OCI-LY7 (cell line): ENCODE measurements around the gene UGT1A4.

Source experiments
- CTCF ChIP-seq: fragments of 200-600 bp; sonication (generic); conservative IDR thresholded peaks from 2 replicates; pipeline ENCODE4 v1.5.1; 2014; ENCODE audit warnings: mild to moderate bottlenecking, antibody characterized with exemption, low read length, moderate library complexity, mixed read lengths
- EZH2phosphoT487 ChIP-seq: fragments of 200-600 bp; sonication (generic); IDR thresholded peaks from 2 replicates; pipeline ENCODE4 v1.6.1; 2018; ENCODE audit warnings: low read depth, borderline replicate concordance, mild to moderate bottlenecking, mixed run types, antibody characterized with exemption, low read length, moderate library complexity, mixed read lengths

DNA sequence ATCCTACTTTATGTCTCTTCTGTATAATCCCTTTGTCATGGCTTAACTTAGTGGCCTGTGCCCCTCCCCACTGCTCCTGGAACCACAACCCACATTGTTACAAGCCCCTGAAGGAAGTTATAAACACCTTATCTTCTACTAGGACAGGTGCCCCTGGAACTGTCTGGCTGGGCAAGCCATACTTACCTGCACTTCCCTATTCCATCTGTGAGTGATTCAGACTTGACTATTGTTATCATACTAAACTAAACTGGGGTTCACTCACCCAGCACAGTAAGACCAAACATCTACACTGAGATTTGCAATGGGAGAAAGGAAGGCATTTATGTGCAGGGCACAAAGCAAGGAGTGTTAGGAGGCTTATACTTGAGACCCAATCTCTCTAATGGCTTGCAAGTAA lies 29.5 kb upstream of the UGT1A4 start:
- TF ChIP-seq CTCF (no peak), EZH2phosphoT487 (no peak)
